GM21619 (cell line): ENCODE measurements around the gene GSN.

Source experiments
- ATAC-seq: cut with Tn5 transposase; IDR thresholded peaks from one replicate; pipeline ENCODE4 v1.9.1; 2021; ENCODE audit not compliant: unreplicated experiment

Gene GSN

GRCh38 chr9:121302341-121302740, 34.4 kb downstream of the GSN start:
- no peak for ATAC-seq

GRCh38 chr9:121302786-121303185, 34.8 kb downstream of the GSN start:
- ATAC-seq: no peak

GRCh38 chr9:121303456-121304451, 35.8 kb downstream of the GSN start:
- no peak for ATAC-seq

- ATAC-seq: no peak
Observed at GRCh38 chr9:121304707-121305106, 36.7 kb downstream of the GSN start.

GRCh38 chr9:121305269-121305994, 37.5 kb downstream of the GSN start:
- ATAC-seq: no peak

- no peak for ATAC-seq
Observed at GRCh38 chr9:121307976-121308375, 40.0 kb downstream of the GSN start.

- ATAC-seq: no peak
Observed at GRCh38 chr9:121308765-121309164, 40.8 kb downstream of the GSN start.

- no peak for ATAC-seq
Observed at GRCh38 chr9:121309171-121309570, 41.2 kb downstream of the GSN start.

GRCh38 chr9:121309833-121310425, 42.0 kb downstream of the GSN start:
- ATAC-seq: no peak

- no peak for ATAC-seq
Observed at GRCh38 chr9:121310571-121310970, 42.6 kb downstream of the GSN start.

GRCh38 chr9:121312169-121312568, 44.2 kb downstream of the GSN start:
- ATAC-seq: no peak

GRCh38 chr9:121313458-121314152, 45.6 kb downstream of the GSN start:
- no peak for ATAC-seq

GRCh38 chr9:121316378-121316777, 48.4 kb downstream of the GSN start:
- no peak for ATAC-seq

GRCh38 chr9:121316852-121317373, 49.0 kb downstream of the GSN start:
- ATAC-seq: no peak

GRCh38 chr9:121317737-121318630, 50.0 kb downstream of the GSN start:
- no peak for ATAC-seq

GRCh38 chr9:121318631-121319382, 50.8 kb downstream of the GSN start:
- ATAC-seq: no peak

- no peak for ATAC-seq
Observed at GRCh38 chr9:121319383-121319780, 51.4 kb downstream of the GSN start.

GRCh38 chr9:121321016-121321503, 53.1 kb downstream of the GSN start:
- no peak for ATAC-seq
